ENCODE measurements around the gene ERO1B.

ERO1B gene

DNA sequence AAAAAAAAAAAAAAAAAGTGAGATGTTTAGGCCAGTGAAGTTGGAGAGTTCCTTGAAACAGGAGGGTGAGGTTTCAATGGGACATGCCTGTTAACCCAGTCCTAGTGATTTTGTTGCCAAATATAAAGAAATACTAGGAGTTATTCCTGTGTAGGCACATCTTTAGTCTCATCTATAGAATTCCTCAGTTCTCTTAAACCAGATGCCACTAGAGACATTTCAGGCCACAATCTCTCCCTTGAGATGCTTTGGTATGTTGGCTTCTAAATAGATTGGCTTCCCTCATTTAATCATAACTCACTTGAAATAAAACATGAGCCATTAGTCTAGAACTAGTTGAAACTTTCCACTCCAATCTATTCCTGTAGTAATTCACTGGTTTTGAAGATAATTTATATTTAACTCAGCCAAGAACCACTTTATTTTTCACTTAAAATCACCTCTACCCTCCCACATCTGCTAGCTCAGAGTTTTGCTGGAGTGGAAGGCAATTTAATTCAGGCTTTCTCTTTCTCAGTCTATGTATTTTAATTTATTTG lies 109.6 kb downstream of the ERO1B start:
- Mint-ChIP-seq H3K9me3 (no peaks in the 10 kb centered on the region), H3K27me3 (ENCODE audit: low read depth) (no peaks in the 10 kb centered on the region), H3K4me3 (no peak overlapping the region), H3K27ac (no peak overlapping the region), H3K36me3 (ENCODE audit: low read depth) (no peaks in the 10 kb centered on the region), H3K4me1 (ENCODE audit: low read depth) (no peaks in the 10 kb centered on the region)

DNA sequence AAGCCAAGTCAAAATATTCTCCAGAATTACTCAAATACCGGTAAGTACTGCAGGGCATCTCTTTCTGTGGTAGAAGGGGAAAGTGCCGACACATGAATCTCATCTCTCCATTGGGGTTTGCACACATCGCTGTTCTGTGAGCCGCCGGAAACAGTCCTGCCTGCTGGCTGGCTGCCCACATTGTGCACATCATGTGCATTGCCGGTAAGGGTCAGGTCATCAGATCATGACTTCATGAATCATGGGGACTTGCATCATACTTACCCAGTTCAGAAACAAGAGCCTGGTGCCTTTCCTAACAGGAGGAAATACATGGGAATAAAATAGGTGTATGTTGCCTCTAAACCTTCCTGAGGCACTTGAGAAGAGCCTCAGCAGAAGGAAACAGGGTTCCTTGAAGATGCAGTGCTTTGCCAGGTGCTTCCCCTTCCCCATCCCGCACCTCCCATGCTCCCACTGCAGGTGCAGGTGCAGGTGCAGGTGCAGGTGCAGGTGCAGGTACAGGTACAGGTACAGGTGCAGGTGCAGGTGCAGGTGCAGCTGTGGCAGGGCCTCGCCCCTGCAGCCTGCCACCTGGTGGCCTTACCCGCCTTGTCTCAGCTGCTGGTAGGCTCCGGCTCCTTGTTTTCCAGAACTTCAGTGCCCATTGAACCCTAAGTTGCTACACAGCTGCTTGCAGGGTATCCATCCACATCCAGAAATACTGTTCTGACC lies 112.9 kb downstream of the ERO1B start:
- Mint-ChIP-seq H3K9me3 (peaks cover 4% of the 10 kb centered on the region), H3K36me3 (ENCODE audit: low read depth) (peaks cover 2% of the 10 kb centered on the region), H3K27me3 (ENCODE audit: low read depth) (no peaks in the 10 kb centered on the region), H3K27ac (no peak overlapping the region), H3K4me3 (no peak overlapping the region), H3K4me1 (ENCODE audit: low read depth) (no peaks in the 10 kb centered on the region)

DNA sequence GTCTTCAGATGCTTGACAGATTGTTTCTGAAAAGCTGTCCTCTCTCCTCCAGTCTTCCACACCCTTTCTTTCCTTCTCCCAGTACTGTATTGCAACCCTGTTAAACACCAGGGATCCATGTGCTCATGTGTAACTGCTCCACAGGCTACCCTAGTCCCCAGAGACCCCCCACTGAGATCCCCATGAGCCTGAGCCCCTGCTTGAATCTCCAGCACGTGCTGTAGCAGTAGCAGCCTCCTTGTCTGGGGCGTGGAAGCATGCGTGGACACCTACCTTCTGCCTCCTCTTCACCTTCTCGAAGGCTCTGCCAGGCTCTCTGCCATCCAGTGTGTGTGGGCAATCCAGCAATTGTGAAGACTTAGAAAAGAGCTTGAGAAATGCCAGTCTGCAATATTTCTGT lies 114.2 kb downstream of the ERO1B start:
- Mint-ChIP-seq H3K4me3 (no peak overlapping the region), H3K4me1 (ENCODE audit: low read depth) (no peaks in the 10 kb centered on the region), H3K27me3 (ENCODE audit: low read depth) (no peaks in the 10 kb centered on the region), H3K9me3 (peaks cover 11% of the 10 kb centered on the region), H3K36me3 (ENCODE audit: low read depth) (peaks cover 6% of the 10 kb centered on the region), H3K27ac (no peak overlapping the region)

DNA sequence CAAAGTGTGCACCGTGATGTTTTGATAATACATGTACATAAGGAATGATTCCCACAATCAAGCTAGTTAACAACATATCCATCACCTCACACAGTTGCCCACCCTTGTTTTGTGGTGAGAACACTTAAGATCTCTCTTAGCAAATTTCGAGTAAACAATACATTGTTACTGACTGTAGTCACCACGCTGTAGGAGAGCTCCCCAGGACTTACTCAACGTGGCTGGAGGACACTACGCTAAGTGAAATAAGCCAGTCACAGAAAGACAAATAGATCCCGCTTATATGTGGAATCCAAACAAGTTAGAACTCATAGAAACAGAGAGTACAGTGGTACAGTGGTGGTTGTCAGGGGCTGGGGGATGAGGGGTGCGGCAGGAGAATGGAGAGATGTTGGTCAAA lies 114.6 kb downstream of the ERO1B start:
- peaks cover 12% of the 10 kb centered on the region for H3K9me3 Mint-ChIP-seq
- H3K4me1 Mint-ChIP-seq (ENCODE audit: low read depth), result no peaks in the 10 kb centered on the region
- no peaks in the 10 kb centered on the region for H3K27me3 Mint-ChIP-seq (ENCODE audit: low read depth)
- no peak overlapping the region for H3K27ac Mint-ChIP-seq
- peaks cover 6% of the 10 kb centered on the region for H3K36me3 Mint-ChIP-seq (ENCODE audit: low read depth)
- no peak overlapping the region for H3K4me3 Mint-ChIP-seq

DNA sequence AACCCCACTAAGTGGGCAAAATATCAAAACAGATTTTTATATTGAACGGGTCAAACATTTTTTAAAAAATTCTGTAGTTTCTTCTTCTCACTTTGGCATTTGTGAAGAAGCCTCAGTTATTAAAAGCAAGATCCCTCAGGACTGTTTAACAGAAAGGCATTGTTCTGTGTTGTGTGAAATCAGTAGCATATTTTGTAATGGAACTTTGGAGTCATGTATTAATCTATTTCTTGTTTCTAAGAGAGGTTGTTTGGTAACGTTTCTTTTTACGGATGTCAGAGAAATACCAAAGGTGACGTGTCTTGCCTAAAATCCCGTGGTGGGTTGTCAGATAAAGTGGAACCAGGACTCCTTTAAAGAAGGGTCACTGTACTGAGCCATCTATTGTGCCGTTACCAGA lies 115.7 kb downstream of the ERO1B start:
- peaks cover 14% of the 10 kb centered on the region for H3K36me3 Mint-ChIP-seq (ENCODE audit: low read depth)
- no peak overlapping the region for H3K27ac Mint-ChIP-seq
- no peak overlapping the region for H3K4me3 Mint-ChIP-seq
- no peaks in the 10 kb centered on the region for H3K4me1 Mint-ChIP-seq (ENCODE audit: low read depth)
- H3K27me3 Mint-ChIP-seq (ENCODE audit: low read depth), result no peaks in the 10 kb centered on the region
- peaks cover 23% of the 10 kb centered on the region for H3K9me3 Mint-ChIP-seq
